GM23248 (cell line): ENCODE results near the gene SMIM9. TPM values are rescaled to one million over a fixed set of nuclear protein-coding genes. Genes with fewer than 3 reads are reported as not detected.

ENCODE experiments used
- DNase-seq: peaks from one replicate; pipeline ENCODE4 v3.0.0-alpha.2; 2015
- H2AFZ ChIP-seq: fragments of 200-600 bp; sonication (generic); 2 replicates; pipeline ENCODE4 v1.6.1; 2016; ENCODE audit warnings: antibody characterized with exemption
- H3F3A ChIP-seq: fragments of 200-600 bp; sonication (generic); 2 replicates; pipeline ENCODE4 v1.6.1; 2016; ENCODE audit warnings: mild to moderate bottlenecking, antibody characterized with exemption, mixed run types; ENCODE audit not compliant: insufficient read depth
- H3K27ac ChIP-seq: fragments of 200-600 bp; sonication (generic); 2 replicates; pipeline ENCODE4 v1.5.1; 2016; ENCODE audit warnings: mild to moderate bottlenecking
- H3K27me3 ChIP-seq: fragments of 200-600 bp; sonication (generic); replicated peaks from 2 replicates; pipeline ENCODE4 v1.6.1; 2016; ENCODE audit warnings: mild to moderate bottlenecking; ENCODE audit not compliant: insufficient read depth
- H3K36me3 ChIP-seq: fragments of 200-600 bp; sonication (generic); 2 replicates; pipeline ENCODE4 v1.6.1; 2016; ENCODE audit warnings: low read depth, mild to moderate bottlenecking
- H3K4me1 ChIP-seq: fragments of 200-600 bp; sonication (generic); 2 replicates; pipeline ENCODE4 v1.6.1; 2016; ENCODE audit warnings: mild to moderate bottlenecking; ENCODE audit not compliant: insufficient read depth
- H3K4me2 ChIP-seq: fragments of 200-600 bp; sonication (generic); one replicate; pipeline ENCODE4 v1.6.1; 2016; ENCODE audit warnings: mild to moderate bottlenecking; ENCODE audit not compliant: unreplicated experiment
- H3K4me3 ChIP-seq: fragments of 200-600 bp; sonication (generic); 2 replicates; pipeline ENCODE4 v1.5.1; 2016; ENCODE audit warnings: mild to moderate bottlenecking
- H3K79me2 ChIP-seq: fragments of 200-600 bp; sonication (generic); 2 replicates; pipeline ENCODE4 v1.6.1; 2016; ENCODE audit warnings: mild to moderate bottlenecking; ENCODE audit not compliant: insufficient read depth
- H3K9ac ChIP-seq: fragments of 200-600 bp; sonication (generic); 2 replicates; pipeline ENCODE4 v1.6.1; 2016; ENCODE audit warnings: mild to moderate bottlenecking
- H3K9me2 ChIP-seq: fragments of 200-600 bp; sonication (generic); 2 replicates; pipeline ENCODE4 v1.6.1; 2016; ENCODE audit warnings: mixed run types, mild to moderate bottlenecking, moderate library complexity; ENCODE audit not compliant: insufficient read depth
- H3K9me3 ChIP-seq: fragments of 200-600 bp; sonication (generic); one replicate; pipeline ENCODE4 v1.6.1; 2017; ENCODE audit warnings: low read depth
- H4K20me1 ChIP-seq: fragments of 200-600 bp; sonication (generic); 2 replicates; pipeline ENCODE4 v1.6.0; 2016; ENCODE audit not compliant: insufficient read depth
- EZH2 ChIP-seq: fragments of 200-600 bp; sonication (generic); IDR thresholded peaks from 2 replicates; pipeline ENCODE4 v1.6.1; 2018; ENCODE audit warnings: antibody characterized with exemption, mild to moderate bottlenecking; ENCODE audit not compliant: insufficient read depth, poor library complexity, severe bottlenecking
- EZH2phosphoT487 ChIP-seq: fragments of 200-600 bp; sonication (generic); IDR thresholded peaks from 2 replicates; pipeline ENCODE4 v1.6.1; 2018; ENCODE audit warnings: antibody characterized with exemption, moderate library complexity, mild to moderate bottlenecking, low read depth; ENCODE audit not compliant: insufficient read depth
- WGBS, 2 experiments: methylation state at CpG; one replicate each; pipeline ENCODE4 v1.1.6; 2015 to 2017; ENCODE audit warnings: low lambda C conversion rate in 2 of 2, low coverage in 1 of 2; ENCODE audit errors: missing lambda C conversion rate in 2 of 2; 5-methylcytosine and 5-hydroxymethylcytosine counted together
- in situ Hi-C: fragments of 300-500 bp; cut with MboI; formaldehyde crosslinking; loops from 2 replicates; pipeline ENCODE4 v1.15.0; 2020
- polyA plus RNA-seq: library from polyadenylated mRNA; unstranded; fragments of >200 nt; fragmentation: Nextera tagmentation; extraction: Ambion mirVana; gene quantifications from 2 replicates; pipeline ENCODE4 v1.2.1, GENCODE V29; 2016
- total RNA-seq: library from RNA; depleted of rRNA; stranded (reverse); fragments of >200 nt; shearing (Covaris generic); gene quantifications from 2 replicates; pipeline ENCODE4 v1.2.3, GENCODE V29; 2014

Gene SMIM9
- total and polyA plus RNA-seq, 2 experiments from 2014 or later = not detected

GRCh38 chrX:154813801-154814200, 20.7 kb downstream of the SMIM9 start:
- in situ Hi-C loops = no loop called here
- 0 to 9% methylated on average over 1 of the region's 1 CpG for WGBS, 2 experiments
- no peaks in the 10 kb centered on the region for H3K27me3 ChIP-seq
- no peak for DNase-seq
- no peaks in the 10 kb centered on the region for H3F3A ChIP-seq
- no peaks in the 10 kb centered on the region for H3K9me3 ChIP-seq
- no peak overlapping the region for H3K4me2 ChIP-seq
- 0 out of 2 replicates have a peak, but pooled peaks cover 3% of the 10 kb centered on the region for H3K4me1 ChIP-seq
- H4K20me1 ChIP-seq = no peaks in the 10 kb centered on the region
- TF ChIP-seq EZH2 (no peak), EZH2phosphoT487 (no peak)
- no peak overlapping the region for H3K9ac ChIP-seq
- H2AFZ ChIP-seq = no peak overlapping the region
- H3K27ac ChIP-seq = no peak overlapping the region
- H3K9me2 ChIP-seq = no peaks in the 10 kb centered on the region
- H3K4me3 ChIP-seq = no peak overlapping the region
- H3K79me2 ChIP-seq = no peaks in the 10 kb centered on the region
- H3K36me3 ChIP-seq = no peaks in the 10 kb centered on the region

- no peaks in the 10 kb centered on the region for H3K27me3 ChIP-seq
- 0 out of 2 replicates have a peak, but pooled peaks cover 3% of the 10 kb centered on the region for H3K4me1 ChIP-seq
- no peak overlapping the region for H3K27ac ChIP-seq
- in situ Hi-C loops = no loop called here
- H2AFZ ChIP-seq = no peak overlapping the region
- WGBS, 2 experiments = 48 to 57% methylated on average over 2 of the region's 2 CpGs
- no peaks in the 10 kb centered on the region for H3K9me2 ChIP-seq
- H3F3A ChIP-seq = no peaks in the 10 kb centered on the region
- H3K36me3 ChIP-seq = no peaks in the 10 kb centered on the region
- no peaks in the 10 kb centered on the region for H3K9me3 ChIP-seq
- H3K4me2 ChIP-seq = no peak overlapping the region
- H3K79me2 ChIP-seq = no peaks in the 10 kb centered on the region
- H3K4me3 ChIP-seq = no peak overlapping the region
- H3K9ac ChIP-seq = no peak overlapping the region
- H4K20me1 ChIP-seq = no peaks in the 10 kb centered on the region
- TF ChIP-seq EZH2 (no peak), EZH2phosphoT487 (no peak)
- DNase-seq = no peak
These were observed 21.9 kb downstream of the SMIM9 start for GRCh38 chrX:154812341-154813101.

GRCh38 chrX:154809939-154810665, 24.4 kb downstream of the SMIM9 start:
- H3F3A ChIP-seq = no peaks in the 10 kb centered on the region
- no peak overlapping the region for H3K27ac ChIP-seq
- H2AFZ ChIP-seq = no peak overlapping the region
- H3K36me3 ChIP-seq = no peaks in the 10 kb centered on the region
- 0 out of 2 replicates have a peak, but pooled peaks cover 1% of the 10 kb centered on the region for H3K4me1 ChIP-seq
- H3K4me2 ChIP-seq = no peak overlapping the region
- no peaks in the 10 kb centered on the region for H4K20me1 ChIP-seq
- H3K27me3 ChIP-seq = no peaks in the 10 kb centered on the region
- peak; percentile 8 for DNase-seq
- TF ChIP-seq EZH2phosphoT487 (no peak), EZH2 (no peak)
- H3K9ac ChIP-seq = no peak overlapping the region
- H3K9me2 ChIP-seq = no peaks in the 10 kb centered on the region
- H3K9me3 ChIP-seq = no peaks in the 10 kb centered on the region
- in situ Hi-C loops = no loop called here
- no peak overlapping the region for H3K4me3 ChIP-seq
- WGBS, 2 experiments = 83 to 100% methylated on average over 1 of the region's 1 CpG
- H3K79me2 ChIP-seq = no peaks in the 10 kb centered on the region

DNA sequence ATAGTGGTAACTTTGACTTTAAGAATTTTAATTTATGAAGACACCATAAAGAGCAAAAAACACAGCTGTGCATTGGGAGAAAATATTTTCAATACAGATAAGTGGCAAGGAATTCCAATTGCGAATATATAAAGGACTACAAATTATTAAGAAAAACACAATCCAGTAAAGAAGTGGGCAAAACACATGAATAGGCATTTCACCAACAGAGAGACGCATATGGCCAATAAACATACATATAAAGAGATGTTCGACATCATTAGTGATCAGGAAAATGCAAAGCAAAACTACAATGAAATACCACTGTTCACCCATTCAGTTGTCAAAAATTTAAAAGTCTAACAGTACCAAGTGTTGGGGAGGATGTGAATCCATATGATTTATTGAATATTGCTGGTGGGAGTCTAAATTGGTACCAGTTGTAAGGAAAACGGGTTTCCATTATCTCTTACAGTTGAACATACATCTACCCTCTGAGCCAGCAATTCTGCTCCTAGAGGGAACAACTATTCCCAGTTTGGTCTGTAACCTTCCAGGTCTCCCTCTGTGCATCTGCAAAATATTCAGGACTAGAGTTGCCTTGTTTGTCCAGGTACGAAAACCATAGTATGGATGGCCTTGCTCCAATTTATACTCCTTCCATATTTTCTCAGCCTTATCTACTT, 27.5 kb downstream of the SMIM9 start:
- no peak overlapping the region for H3K9ac ChIP-seq
- no peaks in the 10 kb centered on the region for H3K4me1 ChIP-seq
- 89 to 95% methylated on average over 5 of the region's 5 CpGs for WGBS, 2 experiments
- H3K4me3 ChIP-seq = no peak overlapping the region
- no peaks in the 10 kb centered on the region for H3K27me3 ChIP-seq
- no peak overlapping the region for H3K27ac ChIP-seq
- no peaks in the 10 kb centered on the region for H3K79me2 ChIP-seq
- H3F3A ChIP-seq = no peaks in the 10 kb centered on the region
- TF ChIP-seq EZH2 (no peak), EZH2phosphoT487 (no peak)
- in situ Hi-C loops = no loop called here
- no peaks in the 10 kb centered on the region for H3K9me3 ChIP-seq
- H2AFZ ChIP-seq = no peak overlapping the region
- H3K4me2 ChIP-seq = no peak overlapping the region
- H4K20me1 ChIP-seq = no peaks in the 10 kb centered on the region
- DNase-seq = no peak
- no peaks in the 10 kb centered on the region for H3K36me3 ChIP-seq
- no peaks in the 10 kb centered on the region for H3K9me2 ChIP-seq
